Fibroblast of skin of left quadriceps (primary cell): ENCODE data around the gene APPBP2.
"Not testable (repeated sequence)": the region's sequence is repeated elsewhere in the genome, so short reads cannot be mapped to it uniquely, and the experiment has no call there.

Experiments used
- DNase-seq, 2 experiments: peaks; one replicate each; pipeline ENCODE4 v3.0.0-alpha.2; 2013; ENCODE audit warnings: low read depth in 2 of 2

APPBP2 gene

GRCh38 chr17:60525685-60526514 lies at the start of gene APPBP2:
Gene APPBP2 (minus strand): TSS chr17:60526242. CDS start chr17:60525931, 311 bp downstream.
- peak; percentile 68 to 70 for DNase-seq

- DNase-seq: peak; percentile 51 to 57
These were observed 47.4 kb upstream of the APPBP2 start for GRCh38 chr17:60573236-60574051.

GRCh38 chr17:60565233-60565632 lies 39.2 kb upstream of the APPBP2 start:
- no peak for DNase-seq

- DNase-seq: no peak
These were observed 37.7 kb upstream of the APPBP2 start for GRCh38 chr17:60563743-60564142.

GRCh38 chr17:60562421-60562820 lies 36.4 kb upstream of the APPBP2 start:
- no peak for DNase-seq

- DNase-seq: no peak
These were observed 34.8 kb upstream of the APPBP2 start for GRCh38 chr17:60560860-60561257.

GRCh38 chr17:60559995-60560859 lies 34.2 kb upstream of the APPBP2 start:
- DNase-seq: no peak

- no peak for DNase-seq
These were observed 33.6 kb upstream of the APPBP2 start for GRCh38 chr17:60559659-60559994.

- no peak for DNase-seq
These were observed 31.8 kb upstream of the APPBP2 start for GRCh38 chr17:60557805-60558204.

GRCh38 chr17:60555786-60556185 lies 29.7 kb upstream of the APPBP2 start:
- no peak for DNase-seq

GRCh38 chr17:60554377-60554788 lies 28.3 kb upstream of the APPBP2 start:
- DNase-seq: peak; percentile 80

- DNase-seq: not testable (repeated sequence)
These were observed 26.2 kb upstream of the APPBP2 start for GRCh38 chr17:60552255-60552654.

- no peak for DNase-seq
These were observed 22.9 kb upstream of the APPBP2 start for GRCh38 chr17:60548990-60549389.

- DNase-seq: no peak
These were observed 19.6 kb upstream of the APPBP2 start for GRCh38 chr17:60545465-60546191.

GRCh38 chr17:60542071-60542470 lies 16.0 kb upstream of the APPBP2 start:
- DNase-seq: no peak

GRCh38 chr17:60540460-60540859 lies 14.4 kb upstream of the APPBP2 start:
- no peak for DNase-seq

GRCh38 chr17:60539807-60540206 lies 13.8 kb upstream of the APPBP2 start:
- no peak for DNase-seq

GRCh38 chr17:60538726-60539125 lies 12.7 kb upstream of the APPBP2 start:
- DNase-seq: no peak

- DNase-seq: no peak
These were observed 9.6 kb upstream of the APPBP2 start for GRCh38 chr17:60535382-60536279.

GRCh38 chr17:60534613-60535157 lies 8.6 kb upstream of the APPBP2 start:
- no peak for DNase-seq
